IPS-15b (cell line): Measurements from ENCODE around the gene KLHL22.
A peak's percentile ranks its signal among the peaks of the same experiment; 100 is the strongest.
"Not testable (repeated sequence)": the region's sequence is repeated elsewhere in the genome, so short reads cannot be mapped to it uniquely, and the experiment has no call there.

ENCODE experiments used
- H3K27me3 ChIP-seq: one replicate; pipeline ENCODE4 v1.6.1; 2013; ENCODE audit warnings: low read length; ENCODE audit not compliant: control insufficient read depth, insufficient read depth
- H3K36me3 ChIP-seq: one replicate; pipeline ENCODE4 v1.6.1; 2013; ENCODE audit warnings: low read length; ENCODE audit not compliant: control insufficient read depth, insufficient read depth
- H3K4me1 ChIP-seq: one replicate; pipeline ENCODE4 v1.6.1; 2013; ENCODE audit warnings: mild to moderate bottlenecking, low read length; ENCODE audit not compliant: control insufficient read depth, insufficient read depth
- H3K4me3 ChIP-seq: one replicate; pipeline ENCODE4 v1.5.1; 2013; ENCODE audit warnings: low read depth, low read length
- H3K9ac ChIP-seq: one replicate; pipeline ENCODE4 v1.6.1; 2013; ENCODE audit warnings: low read depth, mild to moderate bottlenecking, low read length
- H3K9me3 ChIP-seq: one replicate; pipeline ENCODE4 v1.6.1; 2013; ENCODE audit warnings: mild to moderate bottlenecking, low read length; ENCODE audit not compliant: control insufficient read depth, insufficient read depth

The KLHL22 gene

GRCh38 chr22:20494978-20495860 is at the start of gene KLHL22:
Gene KLHL22 (minus strand): TSS chr22:20495795. CDS start chr22:20489211, 6,584 bp downstream.
- Histone ChIP-seq H3K9me3 (no peaks in the 10 kb centered on the region), H3K36me3 (no peaks in the 10 kb centered on the region), H3K4me3 (peak within 1 kb of the TSS; percentile 89), H3K4me1 (no peaks in the 10 kb centered on the region), H3K9ac (peak within 1 kb of the TSS; percentile 65), H3K27me3 (peaks cover 11% of the 10 kb centered on the region)

GRCh38 chr22:20545318-20545634 is 49.7 kb upstream of the KLHL22 start:
- H3K36me3 ChIP-seq, H3K27me3 ChIP-seq: not testable (repeated sequence)

GRCh38 chr22:20542736-20543135 is 47.1 kb upstream of the KLHL22 start:
- no peak overlapping the region for H3K4me3 ChIP-seq
- no peaks in the 10 kb centered on the region for H3K9me3 ChIP-seq
- H3K36me3 ChIP-seq, result peaks cover 6% of the 10 kb centered on the region
- H3K27me3 ChIP-seq, result no peaks in the 10 kb centered on the region
- H3K4me1 ChIP-seq, result no peaks in the 10 kb centered on the region
- H3K9ac ChIP-seq, result no peak overlapping the region

More at GRCh38 chr22:20545318-20545634, 49.7 kb upstream of the KLHL22 start:
- H3K4me3 ChIP-seq, H3K9me3 ChIP-seq, H3K4me1 ChIP-seq, H3K9ac ChIP-seq: not testable (repeated sequence)

GRCh38 chr22:20542055-20542454 is 46.5 kb upstream of the KLHL22 start:
- Histone ChIP-seq H3K9me3 (no peaks in the 10 kb centered on the region), H3K27me3 (no peaks in the 10 kb centered on the region), H3K4me3 (no peak overlapping the region), H3K9ac (no peak overlapping the region), H3K4me1 (no peaks in the 10 kb centered on the region), H3K36me3 (peaks cover 10% of the 10 kb centered on the region)

GRCh38 chr22:20538875-20539274 is 43.3 kb upstream of the KLHL22 start:
- peaks cover 11% of the 10 kb centered on the region for H3K36me3 ChIP-seq
- not testable (repeated sequence) for H3K9me3 ChIP-seq, H3K4me1 ChIP-seq, H3K27me3 ChIP-seq, H3K9ac ChIP-seq, H3K4me3 ChIP-seq

GRCh38 chr22:20537983-20538382 is 42.4 kb upstream of the KLHL22 start:
- Histone ChIP-seq H3K4me1 (no peaks in the 10 kb centered on the region), H3K27me3 (no peaks in the 10 kb centered on the region), H3K9me3 (no peaks in the 10 kb centered on the region), H3K4me3 (no peak overlapping the region), H3K36me3 (peaks cover 11% of the 10 kb centered on the region), H3K9ac (no peak overlapping the region)

- Histone ChIP-seq H3K9ac (no peak overlapping the region), H3K9me3 (no peaks in the 10 kb centered on the region), H3K27me3 (no peaks in the 10 kb centered on the region), H3K36me3 (peaks cover 11% of the 10 kb centered on the region), H3K4me3 (no peak overlapping the region), H3K4me1 (no peaks in the 10 kb centered on the region)
Observed at GRCh38 chr22:20537325-20537756, 41.7 kb upstream of the KLHL22 start.

- H3K9me3 ChIP-seq, result no peaks in the 10 kb centered on the region
- H3K36me3 ChIP-seq, result peaks cover 11% of the 10 kb centered on the region
- H3K4me1 ChIP-seq, result no peaks in the 10 kb centered on the region
- no peaks in the 10 kb centered on the region for H3K27me3 ChIP-seq
- H3K4me3 ChIP-seq, result no peak overlapping the region
- H3K9ac ChIP-seq, result no peak overlapping the region
Observed at GRCh38 chr22:20536590-20537324, 41.2 kb upstream of the KLHL22 start.

GRCh38 chr22:20533879-20534265 is 38.3 kb upstream of the KLHL22 start:
- H3K9me3 ChIP-seq, result no peaks in the 10 kb centered on the region
- no peak overlapping the region for H3K4me3 ChIP-seq
- peaks cover 10% of the 10 kb centered on the region for H3K36me3 ChIP-seq
- no peaks in the 10 kb centered on the region for H3K27me3 ChIP-seq
- no peak overlapping the region for H3K9ac ChIP-seq
- H3K4me1 ChIP-seq, result no peaks in the 10 kb centered on the region

- no peaks in the 10 kb centered on the region for H3K9me3 ChIP-seq
- H3K27me3 ChIP-seq, result no peaks in the 10 kb centered on the region
- H3K4me1 ChIP-seq, result no peaks in the 10 kb centered on the region
- H3K4me3 ChIP-seq, result no peak overlapping the region
- H3K9ac ChIP-seq, result no peak overlapping the region
- H3K36me3 ChIP-seq, result peaks cover 10% of the 10 kb centered on the region
Observed at GRCh38 chr22:20533095-20533878, 37.7 kb upstream of the KLHL22 start.

- Histone ChIP-seq H3K9ac (no peak overlapping the region), H3K27me3 (no peaks in the 10 kb centered on the region), H3K4me3 (no peak overlapping the region), H3K36me3 (peaks cover 15% of the 10 kb centered on the region), H3K4me1 (no peaks in the 10 kb centered on the region), H3K9me3 (peaks cover 3% of the 10 kb centered on the region)
Observed at GRCh38 chr22:20532256-20532993, 36.8 kb upstream of the KLHL22 start.
